Retina (tissue), 1 donor: ENCODE results near the gene ZNF552.
"Not testable (repeated sequence)": the region's sequence is repeated elsewhere in the genome, so short reads cannot be mapped to it uniquely, and the experiment has no call there.

Experiments used
- DNase-seq: peaks from one replicate; pipeline ENCODE4 v3.0.0-alpha.2; 2016

Gene ZNF552

GRCh38 chr19:57814505-57815246, at the start of gene ZNF552:
Gene ZNF552 (minus strand): TSS chr19:57814913. CDS start chr19:57814743, 170 bp downstream.
- peak; percentile 89 for DNase-seq

- DNase-seq, result not testable (repeated sequence)
Measured at GRCh38 chr19:57862351-57862750, 47.6 kb upstream of the ZNF552 start.

GRCh38 chr19:57854117-57854516, 39.4 kb upstream of the ZNF552 start:
- not testable (repeated sequence) for DNase-seq

- DNase-seq, result not testable (repeated sequence)
Measured at GRCh38 chr19:57851812-57852603, 37.3 kb upstream of the ZNF552 start.

- peak; percentile 49 for DNase-seq
Measured at GRCh38 chr19:57850553-57851017, 35.9 kb upstream of the ZNF552 start.

- peak; percentile 81 for DNase-seq
Measured at GRCh38 chr19:57849666-57850473, 35.2 kb upstream of the ZNF552 start, which contains the start of gene ZNF587. Gene ZNF587 (plus strand): TSS chr19:57849859. CDS start chr19:57850039, 180 bp downstream.

- not testable (repeated sequence) for DNase-seq
Measured at GRCh38 chr19:57849162-57849665, 34.5 kb upstream of the ZNF552 start.

GRCh38 chr19:57847164-57847563, 32.5 kb upstream of the ZNF552 start:
- not testable (repeated sequence) for DNase-seq

GRCh38 chr19:57841122-57841763, 26.5 kb upstream of the ZNF552 start:
- DNase-seq, result no peak

GRCh38 chr19:57838622-57839191, 24.0 kb upstream of the ZNF552 start:
- DNase-seq, result not testable (repeated sequence)

GRCh38 chr19:57836991-57837390, 22.3 kb upstream of the ZNF552 start:
- not testable (repeated sequence) for DNase-seq

- DNase-seq, result peak; percentile 96
Measured at GRCh38 chr19:57830071-57830602, 15.4 kb upstream of the ZNF552 start, which contains the start of gene ZNF587B. Gene ZNF587B (plus strand): TSS chr19:57830299. CDS start chr19:57830529, 230 bp downstream.

- DNase-seq, result no peak
Measured at GRCh38 chr19:57829316-57829715, 14.6 kb upstream of the ZNF552 start.

GRCh38 chr19:57825511-57825910, 10.8 kb upstream of the ZNF552 start:
- no peak for DNase-seq

GRCh38 chr19:57823608-57824007, 8.9 kb upstream of the ZNF552 start:
- not testable (repeated sequence) for DNase-seq

- not testable (repeated sequence) for DNase-seq
Measured at GRCh38 chr19:57823155-57823554, 8.4 kb upstream of the ZNF552 start.

GRCh38 chr19:57821501-57821900, 6.8 kb upstream of the ZNF552 start:
- not testable (repeated sequence) for DNase-seq

GRCh38 chr19:57821095-57821494, 6.4 kb upstream of the ZNF552 start:
- not testable (repeated sequence) for DNase-seq

- no peak for DNase-seq
Measured at GRCh38 chr19:57820599-57820998, 5.9 kb upstream of the ZNF552 start.

- peak; percentile 88 for DNase-seq
Measured at GRCh38 chr19:57819475-57820148, 4.9 kb upstream of the ZNF552 start.

- no peak for DNase-seq
Measured at GRCh38 chr19:57818378-57818777, 3.7 kb upstream of the ZNF552 start.
